IPS DF 6.9 (cell line): ENCODE measurements around the gene MYO6.
A peak's percentile ranks its signal among the peaks of the same experiment; 100 is the strongest.

Source experiments
- DNase-seq: peaks from one replicate; pipeline ENCODE4 v3.0.0-alpha.2; 2013; ENCODE audit warnings: low read depth, low spot score
- H3K27ac ChIP-seq: one replicate; pipeline ENCODE4 v1.5.1; 2013; ENCODE audit warnings: low read length, control low read depth
- H3K27me3 ChIP-seq: 2 replicates; pipeline ENCODE4 v1.6.1; 2013; ENCODE audit warnings: mild to moderate bottlenecking, low read length; ENCODE audit not compliant: control insufficient read depth, insufficient read depth
- H3K36me3 ChIP-seq: 2 replicates; pipeline ENCODE4 v1.6.1; 2013; ENCODE audit warnings: low read length; ENCODE audit not compliant: control insufficient read depth, insufficient read depth
- H3K4me1 ChIP-seq: 2 replicates; pipeline ENCODE4 v1.6.1; 2013; ENCODE audit warnings: low read length; ENCODE audit not compliant: control insufficient read depth, insufficient read depth
- H3K4me3 ChIP-seq: 2 replicates; pipeline ENCODE4 v1.5.1; 2013; ENCODE audit warnings: mild to moderate bottlenecking, low read length
- H3K9me3 ChIP-seq: 2 replicates; pipeline ENCODE4 v1.6.1; 2013; ENCODE audit warnings: low read length, inconsistent platforms; ENCODE audit not compliant: control insufficient read depth, insufficient read depth
- WGBS: extraction: QIAGEN DNeasy Blood & Tissue Kit; methylation state at CpG from one replicate; pipeline ENCODE4 v1.1.7; 2013; ENCODE audit warnings: mixed read lengths, missing lambda C conversion rate; ENCODE audit not compliant: insufficient read length, insufficient coverage; 5-methylcytosine and 5-hydroxymethylcytosine counted together

The MYO6 gene

DNA sequence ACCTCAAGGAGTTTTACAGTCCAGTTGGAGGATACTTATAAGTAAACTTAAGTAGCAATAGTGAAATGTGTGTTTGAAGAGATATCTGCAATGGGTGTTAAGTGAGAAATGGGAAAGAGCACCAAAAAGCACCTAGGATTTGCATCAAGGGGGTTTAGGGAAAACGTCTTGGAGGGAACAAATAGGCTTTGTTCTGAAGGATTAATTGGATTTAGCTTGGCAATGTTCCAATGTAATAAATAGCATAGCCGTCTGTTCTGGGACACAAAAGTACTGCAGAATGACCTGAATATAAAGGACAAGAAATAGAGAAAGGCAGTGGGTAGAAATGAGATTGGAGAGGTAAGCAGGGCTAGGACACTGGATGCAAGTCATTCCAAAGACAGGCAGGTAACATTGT is 2.8 kb upstream of the MYO6 start:
- Histone ChIP-seq H3K4me1 (no peaks in the 10 kb centered on the region), H3K4me3 (no peak overlapping the region), H3K36me3 (no peaks in the 10 kb centered on the region), H3K27me3 (no peaks in the 10 kb centered on the region), H3K9me3 (no peaks in the 10 kb centered on the region), H3K27ac (no peak overlapping the region)
- WGBS: no CpG with 5 or more reads among the region's 2 CpGs
- no peak for DNase-seq

DNA sequence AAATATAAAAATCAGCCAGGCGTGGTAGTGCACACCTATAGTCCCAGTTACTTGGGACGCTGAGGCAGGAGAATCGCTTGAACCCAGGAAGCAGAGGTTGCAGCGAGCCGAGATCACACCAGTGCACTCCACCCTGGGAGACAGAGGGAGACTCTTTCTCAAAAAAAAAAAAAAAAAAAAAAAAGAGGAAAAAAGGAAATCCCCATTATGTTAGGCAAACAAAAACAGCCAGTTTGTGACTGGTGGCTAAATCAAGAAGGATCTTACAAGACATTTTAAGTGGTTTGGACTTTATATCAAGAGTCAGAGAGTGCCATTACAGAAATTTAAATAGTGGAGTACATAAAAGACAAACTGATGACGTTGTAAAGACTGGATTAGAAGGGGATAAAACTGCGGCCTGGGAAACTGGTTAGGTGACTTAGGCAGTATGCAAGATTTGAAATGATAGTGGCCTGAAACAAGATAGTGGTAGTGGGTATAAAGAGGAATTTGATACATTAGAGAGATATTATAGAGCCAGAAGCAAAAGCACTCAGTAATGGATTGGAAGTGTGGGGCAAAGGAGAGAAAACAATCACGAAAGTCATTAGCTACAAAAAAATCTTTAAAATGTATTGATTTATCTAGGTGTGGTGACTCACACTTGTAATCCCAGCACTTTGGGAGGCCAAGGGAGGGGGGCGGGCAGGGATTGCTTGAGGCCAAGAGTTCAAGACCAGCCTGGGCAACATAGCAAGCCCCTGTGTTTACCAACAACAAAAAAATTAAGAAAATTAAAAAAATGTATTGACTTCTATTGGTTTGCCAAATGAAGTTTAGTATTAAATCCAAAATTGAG is 1.7 kb upstream of the MYO6 start:
- Histone ChIP-seq H3K4me3 (no peak overlapping the region), H3K36me3 (no peaks in the 10 kb centered on the region), H3K4me1 (no peaks in the 10 kb centered on the region), H3K27me3 (no peaks in the 10 kb centered on the region), H3K27ac (no peak overlapping the region), H3K9me3 (no peaks in the 10 kb centered on the region)
- WGBS: no CpG with 5 or more reads among the region's 9 CpGs
- DNase-seq: no peak

- Histone ChIP-seq H3K27ac (no peak overlapping the region), H3K4me1 (no peaks in the 10 kb centered on the region), H3K4me3 (peak overlapping the region; percentile 59; the same call in 1 of the 2 replicates), H3K27me3 (no peaks in the 10 kb centered on the region), H3K9me3 (no peaks in the 10 kb centered on the region), H3K36me3 (no peaks in the 10 kb centered on the region)
- no CpG with 5 or more reads among the region's 17 CpGs for WGBS
- no peak for DNase-seq
Measured at GRCh38 chr6:75748003-75748742, 866 bp upstream of the MYO6 start.

DNA sequence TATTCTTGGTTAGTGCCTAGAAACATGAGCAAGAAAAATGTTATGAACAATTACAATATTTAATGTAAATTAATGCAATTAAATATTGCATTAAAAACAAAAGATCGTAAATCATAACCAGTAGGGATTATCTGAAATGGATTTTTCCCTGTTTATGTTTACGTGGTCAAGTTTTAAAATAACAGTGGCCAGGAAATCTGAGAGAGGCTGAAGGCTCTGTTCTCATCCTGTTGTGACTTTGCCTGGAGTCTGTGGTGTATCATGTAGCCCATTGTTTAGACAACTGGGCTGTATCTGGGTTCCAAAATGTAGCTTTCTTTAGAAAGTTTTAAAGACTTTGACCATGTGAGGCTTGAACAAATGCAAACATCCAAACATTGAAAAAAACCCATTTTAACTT is 2.4 kb downstream of the MYO6 start:
- DNase-seq: no peak
- no peaks in the 10 kb centered on the region for H3K36me3 ChIP-seq
- no peaks in the 10 kb centered on the region for H3K27me3 ChIP-seq
- H3K27ac ChIP-seq: no peak overlapping the region
- no peak overlapping the region for H3K4me3 ChIP-seq
- H3K4me1 ChIP-seq: no peaks in the 10 kb centered on the region
- H3K9me3 ChIP-seq: no peaks in the 10 kb centered on the region
- no CpG with 5 or more reads among the region's 2 CpGs for WGBS

- no peak for DNase-seq
- Histone ChIP-seq H3K36me3 (no peaks in the 10 kb centered on the region), H3K27me3 (no peaks in the 10 kb centered on the region), H3K9me3 (no peaks in the 10 kb centered on the region), H3K27ac (no peak overlapping the region), H3K4me3 (no peak overlapping the region), H3K4me1 (no peaks in the 10 kb centered on the region)
- WGBS: no CpG with 5 or more reads among the region's 3 CpGs
Measured at GRCh38 chr6:75752365-75752764, 3.3 kb downstream of the MYO6 start.

- H3K4me3 ChIP-seq: no peak overlapping the region
- H3K9me3 ChIP-seq: no peaks in the 10 kb centered on the region
- WGBS: no CpG with 5 or more reads among the region's 5 CpGs
- H3K4me1 ChIP-seq: no peaks in the 10 kb centered on the region
- H3K27me3 ChIP-seq: no peaks in the 10 kb centered on the region
- no peak overlapping the region for H3K27ac ChIP-seq
- H3K36me3 ChIP-seq: no peaks in the 10 kb centered on the region
- no peak for DNase-seq
Measured at GRCh38 chr6:75755704-75756103, 6.7 kb downstream of the MYO6 start.

DNA sequence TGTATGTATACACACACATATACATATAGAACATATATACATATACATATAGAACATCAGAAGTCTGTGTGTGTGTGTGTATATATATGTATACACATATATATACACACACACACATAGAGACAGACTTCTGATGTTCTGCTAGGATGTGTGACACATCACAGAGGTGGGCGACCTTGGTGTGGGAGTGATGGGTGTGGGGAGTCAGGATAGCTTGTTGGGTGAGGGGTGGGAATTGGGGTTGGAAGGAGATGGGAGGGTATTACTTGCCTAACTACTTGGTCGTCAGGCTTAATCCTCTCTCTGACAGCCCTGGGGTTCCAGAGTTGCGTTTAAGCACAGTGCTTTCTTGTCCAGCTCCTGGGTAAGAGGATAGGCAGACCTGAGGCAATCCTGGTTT is 8.3 kb downstream of the MYO6 start:
- no peaks in the 10 kb centered on the region for H3K27me3 ChIP-seq
- H3K4me1 ChIP-seq: no peaks in the 10 kb centered on the region
- H3K4me3 ChIP-seq: no peak overlapping the region
- DNase-seq: no peak
- no peak overlapping the region for H3K27ac ChIP-seq
- WGBS: no CpG with 5 or more reads among the region's 3 CpGs
- H3K36me3 ChIP-seq: no peaks in the 10 kb centered on the region
- no peaks in the 10 kb centered on the region for H3K9me3 ChIP-seq

- DNase-seq: no peak
- WGBS: no CpG with 5 or more reads among the region's 5 CpGs
- Histone ChIP-seq H3K9me3 (no peaks in the 10 kb centered on the region), H3K4me3 (no peak overlapping the region), H3K4me1 (no peaks in the 10 kb centered on the region), H3K27ac (no peak overlapping the region), H3K36me3 (no peaks in the 10 kb centered on the region), H3K27me3 (no peaks in the 10 kb centered on the region)
Measured at GRCh38 chr6:75758061-75758460, 9.0 kb downstream of the MYO6 start.

GRCh38 chr6:75759207-75759606 is 10.2 kb downstream of the MYO6 start:
- Histone ChIP-seq H3K36me3 (no peaks in the 10 kb centered on the region), H3K4me3 (no peak overlapping the region), H3K27me3 (no peaks in the 10 kb centered on the region), H3K9me3 (no peaks in the 10 kb centered on the region), H3K4me1 (no peaks in the 10 kb centered on the region), H3K27ac (no peak overlapping the region)
- no CpG with 5 or more reads among the region's 5 CpGs for WGBS
- no peak for DNase-seq

- H3K27me3 ChIP-seq: no peaks in the 10 kb centered on the region
- no peaks in the 10 kb centered on the region for H3K9me3 ChIP-seq
- H3K36me3 ChIP-seq: no peaks in the 10 kb centered on the region
- no peak overlapping the region for H3K4me3 ChIP-seq
- no CpG with 5 or more reads among the region's 1 CpG for WGBS
- no peaks in the 10 kb centered on the region for H3K4me1 ChIP-seq
- no peak for DNase-seq
- H3K27ac ChIP-seq: no peak overlapping the region
Measured at GRCh38 chr6:75760320-75760719, 11.3 kb downstream of the MYO6 start.
